Loucy (cell line): ENCODE measurements around the gene SERPINB7.

Experiments
- H2AFZ ChIP-seq: fragments of 200-600 bp; sonication (generic); 2 replicates; pipeline ENCODE4 v1.6.0; 2016; ENCODE audit warnings: antibody characterized with exemption, mild to moderate bottlenecking, low read length, moderate library complexity
- H3F3A ChIP-seq: fragments of 200-600 bp; 2 replicates; pipeline ENCODE4 v1.6.0; 2016; ENCODE audit warnings: antibody characterized with exemption, low read depth, mild to moderate bottlenecking
- H3K27me3 ChIP-seq: fragments of 200-600 bp; sonication (generic); 2 replicates; pipeline ENCODE4 v1.6.1; 2014; ENCODE audit warnings: low read length, mild to moderate bottlenecking; ENCODE audit not compliant: insufficient read depth, poor library complexity, severe bottlenecking
- H3K36me3 ChIP-seq: fragments of 200-600 bp; sonication (generic); 2 replicates; pipeline ENCODE4 v1.6.1; 2016; ENCODE audit warnings: low read length; ENCODE audit not compliant: insufficient read depth
- H3K4me1 ChIP-seq: fragments of 200-600 bp; sonication (generic); 2 replicates; pipeline ENCODE4 v1.5.1; 2014; ENCODE audit warnings: low read length, mild to moderate bottlenecking; ENCODE audit not compliant: insufficient read depth, poor library complexity, severe bottlenecking
- H3K4me2 ChIP-seq: fragments of 200-600 bp; sonication (generic); 2 replicates; pipeline ENCODE4 v1.6.0; 2014; ENCODE audit warnings: antibody characterized with exemption, low read length, low read depth, mild to moderate bottlenecking; ENCODE audit not compliant: poor library complexity, severe bottlenecking
- H3K4me3 ChIP-seq: fragments of 200-600 bp; sonication (generic); 2 replicates; pipeline ENCODE4 v1.5.1; 2014; ENCODE audit warnings: low read length, mild to moderate bottlenecking, mixed read lengths; ENCODE audit not compliant: poor library complexity, severe bottlenecking
- H3K79me2 ChIP-seq: fragments of 200-600 bp; sonication (generic); 2 replicates; pipeline ENCODE4 v1.6.1; 2014; ENCODE audit warnings: low read length; ENCODE audit not compliant: insufficient read depth
- H3K9ac ChIP-seq: fragments of 200-600 bp; sonication (generic); 2 replicates; pipeline ENCODE4 v1.6.0; 2014; ENCODE audit warnings: mild to moderate bottlenecking, low read depth, low read length, moderate library complexity; ENCODE audit not compliant: poor library complexity, severe bottlenecking
- H3K9me2 ChIP-seq: fragments of 200-600 bp; sonication (generic); replicated peaks from 2 replicates; pipeline ENCODE4 v1.6.1; 2016; ENCODE audit warnings: low read depth, low read length, mixed read lengths
- H3K9me3 ChIP-seq: fragments of 200-600 bp; sonication (generic); 2 replicates; pipeline ENCODE4 v1.6.1; 2014; ENCODE audit warnings: mild to moderate bottlenecking, antibody characterized with exemption, low read length, low read depth; ENCODE audit not compliant: insufficient read depth
- H4K20me1 ChIP-seq: fragments of 200-600 bp; sonication (generic); 2 replicates; pipeline ENCODE4 v1.6.0; 2014; ENCODE audit warnings: antibody characterized with exemption, low read length, mild to moderate bottlenecking; ENCODE audit not compliant: insufficient read depth, poor library complexity, severe bottlenecking
- CTCF ChIP-seq: fragments of 200-600 bp; sonication (generic); conservative IDR thresholded peaks from 2 replicates; pipeline ENCODE4 v1.5.1; 2014; ENCODE audit warnings: mild to moderate bottlenecking, antibody characterized with exemption, low read length
- EZH2phosphoT487 ChIP-seq: fragments of 200-600 bp; IDR thresholded peaks from 2 replicates; pipeline ENCODE4 v1.6.1; 2018; ENCODE audit warnings: antibody characterized with exemption, mild to moderate bottlenecking, moderate library complexity, borderline replicate concordance

Gene SERPINB7

GRCh38 chr18:63762518-63762917 lies 12.7 kb upstream of the SERPINB7 start:
- Histone ChIP-seq H3K9me3 (0 out of 2 replicates have a peak, but pooled peaks cover 2% of the 10 kb centered on the region), H3K4me3 (no peak overlapping the region), H3K27me3 (no peaks in the 10 kb centered on the region), H2AFZ (no peak overlapping the region), H3K9me2 (no peaks in the 10 kb centered on the region), H3K4me1 (no peaks in the 10 kb centered on the region), H3F3A (no peaks in the 10 kb centered on the region), H3K36me3 (no peaks in the 10 kb centered on the region), H3K9ac (no peak overlapping the region), H4K20me1 (no peaks in the 10 kb centered on the region), H3K79me2 (no peaks in the 10 kb centered on the region), H3K4me2 (no peak overlapping the region)
- TF ChIP-seq CTCF (no peak), EZH2phosphoT487 (no peak)

GRCh38 chr18:63763831-63764600 lies 11.2 kb upstream of the SERPINB7 start:
- Histone ChIP-seq H3K27me3 (no peaks in the 10 kb centered on the region), H3K9ac (no peak overlapping the region), H3F3A (no peaks in the 10 kb centered on the region), H3K4me3 (no peak overlapping the region), H3K9me3 (0 out of 2 replicates have a peak, but pooled peaks cover 2% of the 10 kb centered on the region), H4K20me1 (no peaks in the 10 kb centered on the region), H3K4me1 (no peaks in the 10 kb centered on the region), H2AFZ (no peak overlapping the region), H3K36me3 (no peaks in the 10 kb centered on the region), H3K4me2 (no peak overlapping the region), H3K79me2 (no peaks in the 10 kb centered on the region), H3K9me2 (no peaks in the 10 kb centered on the region)
- TF ChIP-seq EZH2phosphoT487 (no peak), CTCF (no peak)

- Histone ChIP-seq H3K9ac (no peak overlapping the region), H3K4me2 (no peak overlapping the region), H3F3A (no peaks in the 10 kb centered on the region), H3K4me3 (no peak overlapping the region), H3K27me3 (no peaks in the 10 kb centered on the region), H2AFZ (no peak overlapping the region), H3K9me3 (0 out of 2 replicates have a peak, but pooled peaks cover 2% of the 10 kb centered on the region), H3K9me2 (no peaks in the 10 kb centered on the region), H3K36me3 (no peaks in the 10 kb centered on the region), H3K4me1 (no peaks in the 10 kb centered on the region), H3K79me2 (no peaks in the 10 kb centered on the region), H4K20me1 (no peaks in the 10 kb centered on the region)
- TF ChIP-seq CTCF: no peak
- no peak for TF ChIP-seq EZH2phosphoT487
These were observed 9.4 kb upstream of the SERPINB7 start for GRCh38 chr18:63765837-63766236.
